ENCODE measurements around the gene ACOT8. TPM values are rescaled to one million over a fixed set of nuclear protein-coding genes. Genes with fewer than 3 reads are reported as not detected.

The ACOT8 gene
- total and polyA plus RNA-seq, 2 of the 8 experiments (the other 6 are each of a cell fraction or from before 2014, with no cell fraction given), result 37.6 to 88.8 TPM

- peaks cover 13 to 61% (median 51%) of the 10 kb centered on the region in 4 experiments for H3K36me3 ChIP-seq (ENCODE audit: control insufficient read depth in 2 of 4, insufficient read depth in 4 of 4, low read length in 3 of 4)
- H3K14ac ChIP-seq (ENCODE audit: insufficient read length), result no peak overlapping the region
- POLR2A ChIA-PET (ENCODE audit: partially characterized antibody), result interaction anchor here (0.6 to 9.2 kb wide), 21 partner anchors 10 to 559 kb away, joined by 3 to 172 read pairs (median 3); partner anchors contain the start of genes CTSA, NEURL2 and ZSWIM1
- no peak overlapping the region for H2BK5ac ChIP-seq (ENCODE audit: low read depth, low read length)
- H3K27ac ChIP-seq (ENCODE audit: low read depth, low read length), result no peak overlapping the region
- H2BK120ac ChIP-seq (replicated peaks; ENCODE audit: low read depth, low read length), result no peak overlapping the region
- H2BK12ac ChIP-seq (ENCODE audit: low read depth, low read length), result no peak overlapping the region
- H2BK15ac ChIP-seq (ENCODE audit: low read length), result no peak overlapping the region
- H3K4ac ChIP-seq (replicated peaks; ENCODE audit: insufficient read length, low read depth, low read length), result no peak overlapping the region
- FAIRE-seq, result no peak
- no peak overlapping the region for H2AFZ ChIP-seq (ENCODE audit: low read length)
- CTCF ChIA-PET (ENCODE audit: partially characterized antibody), result interaction anchor here (0.8 to 2.6 kb wide), 7 partner anchors 14 to 84 kb away, joined by 3 to 15 read pairs (median 3); partner anchors contain the start of genes CTSA and NEURL2
- no peaks in the 10 kb centered on the region for H3K9me3 ChIP-seq (ENCODE audit: insufficient read depth in 2 of 2, low read depth in 1 of 2, low read length in 1 of 2)
- H4K91ac ChIP-seq (replicated peaks; ENCODE audit: insufficient read length, low read length), result no peak overlapping the region
- no peak overlapping the region for H4K5ac ChIP-seq (ENCODE audit: insufficient read length, low read depth, low read length)
- H2BK20ac ChIP-seq (ENCODE audit: low read length), result no peak overlapping the region
- no peak overlapping the region for H3K56ac ChIP-seq (replicated peaks; ENCODE audit: insufficient read length, low read depth, low read length)
- H4K8ac ChIP-seq (ENCODE audit: extremely low read depth, insufficient read depth, low read length), result no peak overlapping the region
- peaks cover 1% of the 10 kb centered on the region; the same call in 1 of the 2 replicates for H3K23me2 ChIP-seq (ENCODE audit: low read depth, low read length)
- DNase-seq (ENCODE audit: low read depth in 1 of 2, low spot score in 2 of 2), result no peak
- H3K27me3 ChIP-seq (replicated peaks in 1 of 4; ENCODE audit: control insufficient read depth in 3 of 4, extremely low read depth in 1 of 4, insufficient read depth in 3 of 4, low read length in 3 of 4), result no peaks in the 10 kb centered on the region
- H3K79me2 ChIP-seq (ENCODE audit: control insufficient read depth in 1 of 2, insufficient read depth in 2 of 2, low read length in 2 of 2), result 0 out of 4 replicates have a peak, but pooled peaks cover 0 to 3% of the 10 kb centered on the region in 2 experiments
- no peak overlapping the region for H2AK5ac ChIP-seq (ENCODE audit: low read depth, low read length)
- TF ChIP-seq NRF1 (IDR thresholded peaks at IDR 0.05; ENCODE audit: low read depth, low read length) (no peak), SP2 (IDR thresholded peaks at IDR 0.05; ENCODE audit: low read length) (no peak), ATF3 (IDR thresholded peaks at IDR 0.05; ENCODE audit: insufficient read depth, low read depth, low read length) (no peak), PHF8 (conservative IDR thresholded peaks at IDR 0.05; ENCODE audit: low read depth, low read length) (no peak), POLR2A (IDR thresholded peaks at IDR 0.05; ENCODE audit: control extremely low read depth in 1 of 2, low read depth in 2 of 2, low read length in 2 of 2) (no peak), CEBPB (IDR thresholded peaks at IDR 0.05; ENCODE audit: low read depth, low read length) (no peak), CBX8 (IDR thresholded peaks at IDR 0.05; ENCODE audit: borderline replicate concordance, low read depth, low read length) (no peak), BRCA1 (IDR thresholded peaks at IDR 0.05; ENCODE audit: low read depth, low read length) (no peak), EP300 (IDR thresholded peaks at IDR 0.05; ENCODE audit: borderline replicate concordance in 1 of 2, low read depth in 2 of 2, low read length in 2 of 2) (no peak), KDM4A (IDR thresholded peaks at IDR 0.05; ENCODE audit: low read depth, low read length, severe bottlenecking) (no peak)
- TF ChIP-seq, protein P1, sequence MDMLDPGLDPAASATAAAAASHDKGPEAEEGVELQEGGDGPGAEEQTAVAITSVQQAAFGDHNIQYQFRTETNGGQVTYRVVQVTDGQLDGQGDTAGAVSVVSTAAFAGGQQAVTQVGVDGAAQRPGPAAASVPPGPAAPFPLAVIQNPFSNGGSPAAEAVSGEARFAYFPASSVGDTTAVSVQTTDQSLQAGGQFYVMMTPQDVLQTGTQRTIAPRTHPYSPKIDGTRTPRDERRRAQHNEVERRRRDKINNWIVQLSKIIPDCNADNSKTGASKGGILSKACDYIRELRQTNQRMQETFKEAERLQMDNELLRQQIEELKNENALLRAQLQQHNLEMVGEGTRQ (IDR thresholded peaks at IDR 0.05; ENCODE audit: low read length), result no peak
- H3K4me1 ChIP-seq (replicated peaks in 1 of 4; ENCODE audit: control insufficient read depth in 3 of 4, insufficient read depth in 4 of 4, low read length in 3 of 4), result no peaks in the 10 kb centered on the region; a peak in 1 of 7 replicates
- no peak overlapping the region for H3K23ac ChIP-seq (ENCODE audit: insufficient read length)
- peaks cover 2 to 13% of the 10 kb centered on the region in 2 experiments for H4K20me1 ChIP-seq (replicated peaks in 1 of 2; ENCODE audit: control insufficient read depth in 1 of 2, insufficient read depth in 2 of 2, low read length in 2 of 2)
- no peak overlapping the region for H3K9ac ChIP-seq (replicated peaks in 1 of 4; ENCODE audit: extremely low read depth in 1 of 4, low read depth in 3 of 4, low read length in 3 of 4)
- H3K79me1 ChIP-seq (ENCODE audit: low read depth, low read length), result no peaks in the 10 kb centered on the region; the same call in 1 of the 2 replicates
- no peak overlapping the region for H3K4me2 ChIP-seq (ENCODE audit: insufficient read depth in 1 of 2, low read depth in 2 of 2, low read length in 2 of 2)
- H3K4me3 ChIP-seq (ENCODE audit: extremely low read depth in 1 of 4, insufficient read depth in 2 of 4, low read depth in 3 of 4, low read length in 4 of 4), result no peak overlapping the region
- H3K18ac ChIP-seq (ENCODE audit: extremely low read depth, low read length), result no peak overlapping the region
- 86% methylated on average over 8 of the region's 8 CpGs; no CpG with 5 or more reads in 1 of the 2 experiments for WGBS, 2 experiments (ENCODE audit: extremely low coverage in 1 of 2, insufficient coverage in 1 of 2, insufficient read length in 1 of 2, insufficient replicate concordance in 2 of 2, low coverage in 1 of 2, low lambda C conversion rate in 2 of 2, missing lambda C conversion rate in 1 of 2)
Measured at GRCh38 chr20:45905505-45906079, 48.4 kb upstream of the ACOT8 start.

All from H1 (cell line).